Esophagus muscularis mucosa (tissue), 3 donors: ENCODE measurements around the gene DAD1.

Experiments used
- POLR2AphosphoS5 ChIP-seq, 2 donors: sonication (generic); formaldehyde crosslinking; IDR thresholded peaks; one replicate each; pipeline ENCODE4 v1.6.1; 2017; ENCODE audit warnings: antibody characterized with exemption in 2 of 2
- TF ChIP-seq, protein P1 (sequence below), 3 experiments: fragments of 200-600 bp in 2 of 3; fragments of 450-650 bp in 1 of 3; sonication (generic) in 2 of 3; IDR thresholded peaks; one replicate each; pipeline ENCODE4 v1.5.1; 2017 to 2019; ENCODE audit warnings: antibody characterized with exemption in 3 of 3, mild to moderate bottlenecking in 2 of 3, moderate library complexity in 1 of 3

DNA sequence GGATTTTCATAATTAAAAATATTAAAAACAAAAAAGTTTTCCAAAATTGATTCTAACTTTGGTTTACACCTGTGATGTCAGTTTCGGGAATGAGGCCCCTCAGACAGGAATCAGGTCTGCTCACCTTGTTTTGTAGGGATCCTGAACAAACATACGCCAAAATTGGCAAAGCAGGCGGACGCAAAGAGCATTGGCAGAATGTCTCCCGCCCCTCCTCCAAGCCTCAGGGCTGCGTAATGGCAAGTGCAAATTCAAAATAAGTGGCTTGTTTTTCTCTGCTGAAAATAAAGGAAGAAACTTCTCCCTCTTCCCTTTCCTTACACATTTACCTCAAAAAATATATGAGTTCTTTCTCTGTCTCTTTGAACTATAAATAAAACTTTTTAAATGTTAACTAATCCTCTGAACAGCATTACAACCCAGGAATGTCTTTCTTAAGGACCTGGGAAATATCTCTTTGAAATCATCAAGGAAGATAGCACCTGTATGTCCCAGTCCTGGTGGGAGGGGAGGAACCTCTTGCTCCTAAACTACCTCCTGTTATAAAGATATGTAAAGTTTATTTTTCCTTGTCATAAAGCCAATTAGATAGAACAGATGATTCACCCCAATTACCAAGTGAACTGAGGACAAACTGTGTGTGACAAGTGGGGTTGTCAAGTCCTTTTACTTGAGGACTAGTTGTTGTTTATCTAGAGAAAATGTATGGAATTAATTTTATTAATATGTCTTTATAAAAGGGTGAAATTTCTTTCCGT lies 38.7 kb upstream of the DAD1 start:
- TF ChIP-seq, protein P1, sequence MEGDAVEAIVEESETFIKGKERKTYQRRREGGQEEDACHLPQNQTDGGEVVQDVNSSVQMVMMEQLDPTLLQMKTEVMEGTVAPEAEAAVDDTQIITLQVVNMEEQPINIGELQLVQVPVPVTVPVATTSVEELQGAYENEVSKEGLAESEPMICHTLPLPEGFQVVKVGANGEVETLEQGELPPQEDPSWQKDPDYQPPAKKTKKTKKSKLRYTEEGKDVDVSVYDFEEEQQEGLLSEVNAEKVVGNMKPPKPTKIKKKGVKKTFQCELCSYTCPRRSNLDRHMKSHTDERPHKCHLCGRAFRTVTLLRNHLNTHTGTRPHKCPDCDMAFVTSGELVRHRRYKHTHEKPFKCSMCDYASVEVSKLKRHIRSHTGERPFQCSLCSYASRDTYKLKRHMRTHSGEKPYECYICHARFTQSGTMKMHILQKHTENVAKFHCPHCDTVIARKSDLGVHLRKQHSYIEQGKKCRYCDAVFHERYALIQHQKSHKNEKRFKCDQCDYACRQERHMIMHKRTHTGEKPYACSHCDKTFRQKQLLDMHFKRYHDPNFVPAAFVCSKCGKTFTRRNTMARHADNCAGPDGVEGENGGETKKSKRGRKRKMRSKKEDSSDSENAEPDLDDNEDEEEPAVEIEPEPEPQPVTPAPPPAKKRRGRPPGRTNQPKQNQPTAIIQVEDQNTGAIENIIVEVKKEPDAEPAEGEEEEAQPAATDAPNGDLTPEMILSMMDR (IDR thresholded peaks at IDR 0.05): no peak
- no peak for TF ChIP-seq POLR2AphosphoS5 (IDR thresholded peaks at IDR 0.05)
